Esophagus muscularis mucosa (tissue), 4 donors: ENCODE data around the gene TRAPPC2L. TPM values are rescaled to one million over a fixed set of nuclear protein-coding genes. Genes with fewer than 3 reads are reported as not detected.
"Not testable (repeated sequence)": the region's sequence is repeated elsewhere in the genome, so short reads cannot be mapped to it uniquely, and the experiment has no call there.

Experiments
- DNase-seq: peaks from one replicate; pipeline ENCODE4 v3.0.0-alpha.2; 2017; ENCODE audit errors: extremely low spot score
- H3K27ac ChIP-seq, 4 donors: fragments of 200-600 bp; sonication (generic); replicated peaks in 1 of 4; 1 replicate in 3 of 4; 2 replicates in 1 of 4; pipeline ENCODE4 v1.5.1; 2016 to 2019; ENCODE audit warnings: mild to moderate bottlenecking in 1 of 4
- H3K27me3 ChIP-seq, 4 donors: fragments of 200-600 bp; sonication (generic); one replicate each; pipeline versions ENCODE4 v1.5.1 to v1.6.0; 2016 to 2019
- H3K36me3 ChIP-seq, 4 donors: fragments of 200-600 bp; sonication (generic); one replicate each; pipeline ENCODE4 v1.5.1; 2016 to 2019
- H3K4me1 ChIP-seq, 4 donors: fragments of 200-600 bp; sonication (generic); one replicate each; pipeline ENCODE4 v1.5.1; 2016 to 2019
- H3K4me3 ChIP-seq, 4 donors: fragments of 200-600 bp; sonication (generic); 1 replicate in 2 of 4; 2 replicates in 2 of 4; pipeline ENCODE4 v1.5.1; 2016 to 2019; ENCODE audit warnings: mild to moderate bottlenecking in 4 of 4, moderate library complexity in 1 of 4
- H3K9me3 ChIP-seq, 4 donors: fragments of 200-600 bp; sonication (generic); 1 replicate in 3 of 4; 2 replicates in 1 of 4; pipeline ENCODE4 v1.5.1; 2016 to 2019
- EP300 ChIP-seq: sonication (generic); formaldehyde crosslinking; IDR thresholded peaks from one replicate; pipeline ENCODE4 v1.6.1; 2017; ENCODE audit warnings: antibody characterized with exemption
- POLR2A ChIP-seq: fragments of 450-650 bp; IDR thresholded peaks from one replicate; pipeline ENCODE4 v1.6.1; 2017; ENCODE audit warnings: antibody characterized with exemption, moderate library complexity, mild to moderate bottlenecking, low read depth
- POLR2AphosphoS5 ChIP-seq, 2 donors: sonication (generic); formaldehyde crosslinking; IDR thresholded peaks; one replicate each; pipeline ENCODE4 v1.6.1; 2017; ENCODE audit warnings: antibody characterized with exemption in 2 of 2
- whole genome bisulfite sequencing: methylation state at CpG from one replicate; pipeline ENCODE4 v1.1.5; 2018; 5-methylcytosine and 5-hydroxymethylcytosine counted together
- intact Hi-C: fragments of 100-400 bp; cut with DNase I; formaldehyde crosslinking; loops from one replicate; pipeline ENCODE4 v1.15.1; 2023
- total RNA-seq, 4 donors: library from RNA; depleted of rRNA; stranded (reverse); fragments of >200 nt; gene quantifications; one replicate each; pipeline versions ENCODE4 v1.1.0 to v1.2.1, GENCODE V29; 2016
- TF ChIP-seq, protein P1 (sequence below), 3 experiments: fragments of 200-600 bp in 2 of 3; fragments of 450-650 bp in 1 of 3; sonication (generic) in 2 of 3; IDR thresholded peaks; one replicate each; pipeline ENCODE4 v1.5.1; 2017 to 2019; ENCODE audit warnings: antibody characterized with exemption in 3 of 3, mild to moderate bottlenecking in 2 of 3, moderate library complexity in 1 of 3

The TRAPPC2L gene
- total RNA-seq, 4 donors from 2014 or later: 22.9 to 35.8 (median 29.6) TPM

DNA sequence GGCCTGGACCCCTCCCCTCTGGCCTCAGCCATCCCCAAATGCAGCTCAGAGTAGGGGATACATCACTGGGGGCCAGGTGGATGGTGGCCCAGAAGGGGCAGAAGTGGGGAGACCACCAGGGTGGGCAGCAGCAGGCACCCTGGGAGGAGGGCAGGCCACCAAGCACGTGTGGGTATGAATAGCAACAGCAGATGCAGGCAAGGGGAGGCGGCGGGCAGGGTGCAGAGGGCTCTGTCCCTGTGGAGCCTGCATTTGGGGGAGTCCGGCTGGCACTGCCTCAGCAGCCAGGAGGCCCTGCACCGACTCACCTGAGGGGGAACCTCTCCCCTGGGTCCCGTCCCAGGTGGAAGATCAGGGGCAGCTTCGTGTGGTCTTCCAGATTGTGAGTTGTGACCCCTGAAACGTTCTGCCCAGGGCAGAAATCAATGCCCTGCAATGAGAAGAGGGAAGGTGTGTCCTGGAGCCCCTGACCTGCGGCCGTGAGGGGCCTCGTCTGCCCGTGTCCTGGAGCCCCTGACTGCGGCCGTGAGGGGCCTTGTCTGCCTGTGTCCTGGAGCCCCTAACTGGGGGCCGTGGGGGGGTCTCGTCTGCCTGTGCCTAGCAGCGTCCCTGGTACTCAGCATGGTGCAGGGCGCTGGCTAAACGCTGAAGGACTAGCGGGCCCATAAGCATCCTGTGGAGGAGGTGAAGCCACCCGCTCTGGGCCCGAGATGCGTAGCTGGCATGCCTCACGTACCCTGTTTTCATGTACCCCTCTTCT is 34.5 kb upstream of the TRAPPC2L start:
- Histone ChIP-seq H3K9me3 (no peaks in the 10 kb centered on the region), H3K4me3 (no peak overlapping the region), H3K27me3 (no peaks in the 10 kb centered on the region), H3K27ac (no peak overlapping the region), H3K4me1 (no peaks in the 10 kb centered on the region), H3K36me3 (peaks cover 33 to 73% (median 52%) of the 10 kb centered on the region in 4 donors)
- TF ChIP-seq POLR2AphosphoS5 (IDR thresholded peaks at IDR 0.05): no peak
- TF ChIP-seq, protein P1, sequence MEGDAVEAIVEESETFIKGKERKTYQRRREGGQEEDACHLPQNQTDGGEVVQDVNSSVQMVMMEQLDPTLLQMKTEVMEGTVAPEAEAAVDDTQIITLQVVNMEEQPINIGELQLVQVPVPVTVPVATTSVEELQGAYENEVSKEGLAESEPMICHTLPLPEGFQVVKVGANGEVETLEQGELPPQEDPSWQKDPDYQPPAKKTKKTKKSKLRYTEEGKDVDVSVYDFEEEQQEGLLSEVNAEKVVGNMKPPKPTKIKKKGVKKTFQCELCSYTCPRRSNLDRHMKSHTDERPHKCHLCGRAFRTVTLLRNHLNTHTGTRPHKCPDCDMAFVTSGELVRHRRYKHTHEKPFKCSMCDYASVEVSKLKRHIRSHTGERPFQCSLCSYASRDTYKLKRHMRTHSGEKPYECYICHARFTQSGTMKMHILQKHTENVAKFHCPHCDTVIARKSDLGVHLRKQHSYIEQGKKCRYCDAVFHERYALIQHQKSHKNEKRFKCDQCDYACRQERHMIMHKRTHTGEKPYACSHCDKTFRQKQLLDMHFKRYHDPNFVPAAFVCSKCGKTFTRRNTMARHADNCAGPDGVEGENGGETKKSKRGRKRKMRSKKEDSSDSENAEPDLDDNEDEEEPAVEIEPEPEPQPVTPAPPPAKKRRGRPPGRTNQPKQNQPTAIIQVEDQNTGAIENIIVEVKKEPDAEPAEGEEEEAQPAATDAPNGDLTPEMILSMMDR (IDR thresholded peaks at IDR 0.05): no peak
- TF ChIP-seq EP300: no peak
- TF ChIP-seq POLR2A: no peak
- intact Hi-C loops: no loop called here
- whole genome bisulfite sequencing: 91% methylated on average over 14 of the region's 24 CpGs
- no peak for DNase-seq

DNA sequence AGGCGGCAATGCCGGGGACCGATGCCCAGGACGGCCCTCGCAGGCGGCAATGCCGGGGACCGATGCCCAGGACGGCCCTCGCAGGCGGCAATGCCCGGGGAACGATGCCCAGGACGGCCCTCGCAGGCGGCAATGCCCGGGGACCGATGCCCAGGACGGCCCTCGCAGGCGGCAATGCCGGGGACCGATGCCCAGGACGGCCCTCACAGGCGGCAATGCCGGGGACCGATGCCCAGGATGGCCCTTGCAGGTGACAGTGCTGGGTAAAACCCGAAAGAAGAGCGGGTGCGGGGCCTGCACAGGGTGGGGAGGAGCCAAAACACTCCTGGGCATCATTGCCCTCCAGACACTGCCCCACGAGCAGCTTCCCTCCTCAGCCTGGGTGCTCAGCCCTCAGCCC is 33.3 kb upstream of the TRAPPC2L start:
- H3K27me3 ChIP-seq, H3K4me1 ChIP-seq, H3K9me3 ChIP-seq, DNase-seq, H3K27ac ChIP-seq, intact Hi-C loops, H3K4me3 ChIP-seq: not testable (repeated sequence)
- WGBS: over 99% methylated on average over 15 of the region's 31 CpGs
- H3K36me3 ChIP-seq: peaks cover 40 to 84% (median 62%) of the 10 kb centered on the region in 4 donors

DNA sequence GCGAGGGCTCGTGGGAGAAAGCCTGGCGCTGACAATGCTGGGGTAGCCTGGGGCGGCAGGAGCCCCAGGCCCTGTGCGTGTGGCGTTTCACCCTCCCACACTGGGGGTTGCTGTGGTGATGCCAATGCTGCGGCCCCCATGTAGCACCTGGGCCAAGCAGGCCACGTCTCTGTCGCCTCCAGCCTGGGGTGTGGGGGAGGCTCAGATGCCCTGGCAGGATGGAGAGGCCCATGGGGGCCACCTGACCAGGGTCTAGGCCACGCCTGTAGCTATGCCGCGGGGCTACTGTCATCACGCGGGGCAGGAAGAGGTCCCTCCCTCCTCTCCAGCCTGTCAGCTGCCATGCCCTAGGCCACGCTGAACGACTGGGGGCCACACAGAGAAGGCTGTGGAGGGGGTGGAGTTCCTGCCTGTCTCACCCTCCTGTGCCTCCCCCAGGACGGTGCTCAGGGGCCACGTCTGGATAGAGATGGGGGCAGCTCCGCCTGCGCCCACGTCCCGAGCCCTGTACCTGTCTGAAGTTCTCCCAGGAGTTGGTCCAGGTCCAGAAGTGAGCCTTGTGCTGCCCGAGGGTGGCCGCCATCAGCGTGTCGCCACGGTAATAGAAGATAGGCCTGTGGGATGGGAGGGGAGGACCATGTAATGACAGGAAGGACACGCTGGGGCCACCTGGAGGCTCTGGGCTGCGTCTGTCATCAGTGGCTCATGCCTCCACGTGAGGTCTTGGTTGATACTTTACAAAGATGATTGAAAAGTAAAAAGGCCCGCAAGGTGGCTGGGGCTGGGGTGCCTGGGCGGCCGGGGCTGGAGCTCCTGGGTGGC is 32.5 kb upstream of the TRAPPC2L start:
- H3K4me1 ChIP-seq: no peaks in the 10 kb centered on the region
- 91% methylated on average over 25 of the region's 33 CpGs for WGBS
- no peaks in the 10 kb centered on the region for H3K9me3 ChIP-seq
- DNase-seq: no peak
- no peaks in the 10 kb centered on the region for H3K27me3 ChIP-seq
- TF ChIP-seq POLR2A (no peak), EP300 (no peak), POLR2AphosphoS5 (IDR thresholded peaks at IDR 0.05) (no peak)
- no peak overlapping the region for H3K27ac ChIP-seq
- H3K4me3 ChIP-seq: no peak overlapping the region
- H3K36me3 ChIP-seq: peaks cover 43 to 93% (median 68%) of the 10 kb centered on the region in 4 donors
- intact Hi-C loops: no loop called here

DNA sequence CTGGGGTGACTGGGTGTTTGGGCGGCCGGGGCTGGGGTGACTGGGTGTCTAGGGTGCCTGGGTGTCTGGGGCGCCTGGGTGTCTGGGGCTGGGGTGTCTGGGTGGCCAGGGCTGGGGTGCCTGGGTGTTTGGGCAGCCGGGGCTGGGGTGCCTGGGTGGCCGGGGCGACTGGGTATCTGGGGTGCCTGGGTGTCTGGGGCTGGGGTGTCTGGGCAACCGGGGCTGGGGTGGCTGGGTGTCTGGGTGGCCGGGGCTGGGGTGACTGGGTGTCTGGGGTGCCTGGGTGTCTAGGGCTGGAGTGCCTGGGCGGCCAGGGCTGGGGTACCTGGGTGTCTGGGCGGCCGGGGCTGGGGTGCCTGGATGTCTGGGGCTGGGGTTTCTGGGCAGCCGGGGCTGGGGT is 31.8 kb upstream of the TRAPPC2L start:
- H3K36me3 ChIP-seq: peaks cover 43 to 94% (median 73%) of the 10 kb centered on the region in 4 donors
- 87% methylated on average over 8 of the region's 12 CpGs for WGBS
- intact Hi-C loops: no loop called here

DNA sequence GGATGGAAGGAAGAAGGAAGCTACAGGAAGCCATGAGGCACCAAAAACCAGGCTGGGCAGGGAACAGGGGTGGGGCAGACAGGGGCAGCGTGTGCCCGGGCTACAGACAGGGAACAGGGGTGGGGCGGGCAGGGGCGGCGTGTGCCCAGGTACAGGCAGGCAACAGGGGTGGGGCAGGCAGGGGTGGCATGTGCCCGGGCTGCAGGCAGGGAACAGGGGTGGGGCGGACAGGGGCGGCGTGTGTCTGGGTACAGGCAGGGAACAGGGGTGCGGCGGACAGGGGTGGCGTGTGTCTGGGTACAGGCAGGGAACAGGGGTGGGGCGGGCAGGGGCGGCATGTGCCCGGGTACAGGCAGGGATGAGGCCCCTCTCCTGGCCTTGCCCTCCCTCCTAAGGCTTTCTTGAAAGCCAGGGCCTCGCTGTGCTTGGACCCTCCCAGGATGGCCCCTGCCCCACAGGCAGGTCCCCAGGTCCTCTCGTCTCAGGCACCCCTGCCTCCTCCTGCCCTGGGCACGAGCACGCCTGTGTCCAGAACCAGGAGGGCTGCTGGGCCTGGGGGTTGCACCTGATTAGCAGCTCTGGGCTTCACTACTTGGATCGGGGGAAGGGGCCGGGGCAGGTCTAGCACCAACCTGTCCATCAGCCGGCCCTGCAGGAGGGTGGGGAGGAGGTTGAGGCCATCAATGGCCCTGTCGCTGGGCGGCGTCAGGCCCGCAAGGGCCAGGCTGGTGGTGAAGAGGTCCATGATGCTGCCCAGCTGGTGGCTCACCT is 30.7 kb upstream of the TRAPPC2L start:
- H3K36me3 ChIP-seq: peaks cover 43 to 90% (median 69%) of the 10 kb centered on the region in 4 donors
- H3K27me3 ChIP-seq: no peaks in the 10 kb centered on the region
- no peak for DNase-seq
- intact Hi-C loops: no loop called here
- H3K4me1 ChIP-seq: no peaks in the 10 kb centered on the region
- H3K9me3 ChIP-seq: no peaks in the 10 kb centered on the region
- WGBS: 94% methylated on average over 25 of the region's 26 CpGs
- no peak overlapping the region for H3K27ac ChIP-seq
- no peak overlapping the region for H3K4me3 ChIP-seq
- TF ChIP-seq POLR2AphosphoS5 (IDR thresholded peaks at IDR 0.05): no peak
- no peak for TF ChIP-seq POLR2A
- TF ChIP-seq EP300: no peak
- TF ChIP-seq, protein P1 (IDR thresholded peaks at IDR 0.05): no peak

More for the DNA sequence above, 31.8 kb upstream of the TRAPPC2L start:
- no peaks in the 10 kb centered on the region for H3K27me3 ChIP-seq
- no peak overlapping the region for H3K27ac ChIP-seq
- TF ChIP-seq POLR2AphosphoS5 (IDR thresholded peaks at IDR 0.05): no peak
- TF ChIP-seq, protein P1 (IDR thresholded peaks at IDR 0.05): no peak
- no peak for TF ChIP-seq EP300
- no peak for TF ChIP-seq POLR2A
- no peak for DNase-seq
- H3K4me3 ChIP-seq: no peak overlapping the region
- no peaks in the 10 kb centered on the region for H3K4me1 ChIP-seq
- no peaks in the 10 kb centered on the region for H3K9me3 ChIP-seq
